Spleen (tissue), 11 donors: Measurements from ENCODE around the gene GFM1. TPM values are rescaled to one million over a fixed set of nuclear protein-coding genes. Genes with fewer than 3 reads are reported as not detected.

ENCODE experiments used
- DNase-seq: peaks from one replicate; pipeline ENCODE4 v3.0.0-alpha.2; 2020
- H3K27ac ChIP-seq, 8 donors: fragments of 200-600 bp; sonication (generic) in 7 of 8; 1 replicate in 4 of 8; 2 replicates in 4 of 8; pipeline versions ENCODE4 v1.5.0 to v1.8.0; 2016 to 2021; ENCODE audit warnings: inconsistent platforms in 4 of 8, mild to moderate bottlenecking in 4 of 8, moderate library complexity in 1 of 8
- H3K27me3 ChIP-seq, 7 donors: fragments of 200-600 bp; sonication (generic) in 6 of 7; replicated peaks in 1 of 7; 1 replicate in 4 of 7; 2 replicates in 3 of 7; pipeline versions ENCODE4 v1.5.0 to v1.8.0; 2016 to 2021; ENCODE audit warnings: inconsistent platforms in 3 of 7, mild to moderate bottlenecking in 1 of 7
- H3K36me3 ChIP-seq, 6 donors: fragments of 200-600 bp; sonication (generic) in 5 of 6; 1 replicate in 4 of 6; 2 replicates in 2 of 6; pipeline versions ENCODE4 v1.5.0 to v1.8.0; 2016 to 2021; ENCODE audit warnings: inconsistent platforms in 2 of 6
- H3K4me1 ChIP-seq, 6 donors: fragments of 200-600 bp; sonication (generic) in 5 of 6; 1 replicate in 3 of 6; 2 replicates in 3 of 6; pipeline versions ENCODE4 v1.5.0 to v1.8.0; 2016 to 2021; ENCODE audit warnings: inconsistent platforms in 3 of 6
- H3K4me3 ChIP-seq, 8 donors: fragments of 200-600 bp; sonication (generic) in 7 of 8; 1 replicate in 4 of 8; 2 replicates in 4 of 8; pipeline versions ENCODE4 v1.5.0 to v1.8.0; 2016 to 2021; ENCODE audit warnings: inconsistent platforms in 4 of 8, mild to moderate bottlenecking in 4 of 8, moderate library complexity in 2 of 8
- H3K9me3 ChIP-seq, 8 donors: fragments of 200-600 bp; sonication (generic) in 7 of 8; 1 replicate in 4 of 8; 2 replicates in 4 of 8; pipeline versions ENCODE4 v1.5.0 to v1.8.0; 2016 to 2021; ENCODE audit warnings: inconsistent platforms in 4 of 8
- POLR2A ChIP-seq, 3 donors: fragments of 450-650 bp; IDR thresholded peaks; one replicate each; pipeline ENCODE4 v1.5.1; 2017; ENCODE audit warnings: antibody characterized with exemption in 3 of 3, mild to moderate bottlenecking in 1 of 3
- POLR2AphosphoS5 ChIP-seq, 3 donors: sonication (generic); formaldehyde crosslinking; IDR thresholded peaks; one replicate each; pipeline ENCODE4 v1.5.1; 2017; ENCODE audit warnings: antibody characterized with exemption in 3 of 3
- WGBS, 5 donors: extraction: QIAGEN DNeasy Blood & Tissue Kit in 3 of 5; methylation state at CpG; one replicate each; pipeline versions ENCODE4 v1.1.5 to v1.1.7; 2013 to 2018; 5-methylcytosine and 5-hydroxymethylcytosine counted together
- intact Hi-C: fragments of 100-400 bp; cut with DNase I; formaldehyde crosslinking; loops from one replicate; pipeline ENCODE4 v1.15.0; 2023; ENCODE audit warnings: low total_unique reads
- polyA plus RNA-seq, 3 donors: library from polyadenylated mRNA; stranded (reverse); fragments of 200-250 nt; gene quantifications; one replicate each; pipeline ENCODE4 v1.2.1, GENCODE V29; 2013
- total RNA-seq, 7 donors: library from RNA; depleted of rRNA in 3 of 7; stranded (reverse); fragments of >200 nt in 3 of 7; fragmentation: NEBNext Ultra II Directional in 4 of 7; extraction: Animal tissue kit (Norgen Biotek cat#: 25700) in 4 of 7; gene quantifications; one replicate each; pipeline versions ENCODE4 v1.1.0 to v1.2.1, GENCODE V29; 2016 to 2021
- TF ChIP-seq, protein P1 (sequence below), 11 experiments: fragments of 200-600 bp in 7 of 11; fragments of 450-650 bp in 4 of 11; sonication (generic) in 4 of 11; IDR thresholded peaks in 8 of 11; conservative IDR thresholded peaks in 3 of 11; 1 replicate in 7 of 11; 2 replicates in 4 of 11; pipeline versions ENCODE4 v1.4.0 to v1.8.0; 2016 to 2021; ENCODE audit warnings: antibody characterized with exemption in 11 of 11, inconsistent platforms in 4 of 11, mild to moderate bottlenecking in 1 of 11
- donor health status: healthy with polysubstance abuse.
- donor health status: DM: no; HTN: no; CAD: no; lungs with moderate emphysema.
- donor health status: DM: no; HTN: no; CAD: no.
- donor health status: Bipolar disorder and iron deficiency.
- donor health status: healthy.
- donor health status: DM: no; HTN: no; CAD: no.
- donor health status: DM: yes; HTN: yes; CAD: no.

GFM1 gene
- total and polyA plus RNA-seq, 10 donors = 11.8 to 56.5 (median 43.9) TPM

GRCh38 chr3:158617982-158618875 is 26.1 kb upstream of the GFM1 start:
- no peaks in the 10 kb centered on the region for H3K36me3 ChIP-seq
- intact Hi-C loops = no loop called here
- no peak overlapping the region for H3K27ac ChIP-seq
- H3K4me1 ChIP-seq = no peaks in the 10 kb centered on the region
- WGBS, 5 donors = 45 to 77% (median 58%) methylated on average over 1 of the region's 1 CpG
- no peak for DNase-seq
- TF ChIP-seq POLR2A (IDR thresholded peaks at IDR 0.05) (no peak), POLR2AphosphoS5 (IDR thresholded peaks at IDR 0.05) (no peak)
- TF ChIP-seq, protein P1, sequence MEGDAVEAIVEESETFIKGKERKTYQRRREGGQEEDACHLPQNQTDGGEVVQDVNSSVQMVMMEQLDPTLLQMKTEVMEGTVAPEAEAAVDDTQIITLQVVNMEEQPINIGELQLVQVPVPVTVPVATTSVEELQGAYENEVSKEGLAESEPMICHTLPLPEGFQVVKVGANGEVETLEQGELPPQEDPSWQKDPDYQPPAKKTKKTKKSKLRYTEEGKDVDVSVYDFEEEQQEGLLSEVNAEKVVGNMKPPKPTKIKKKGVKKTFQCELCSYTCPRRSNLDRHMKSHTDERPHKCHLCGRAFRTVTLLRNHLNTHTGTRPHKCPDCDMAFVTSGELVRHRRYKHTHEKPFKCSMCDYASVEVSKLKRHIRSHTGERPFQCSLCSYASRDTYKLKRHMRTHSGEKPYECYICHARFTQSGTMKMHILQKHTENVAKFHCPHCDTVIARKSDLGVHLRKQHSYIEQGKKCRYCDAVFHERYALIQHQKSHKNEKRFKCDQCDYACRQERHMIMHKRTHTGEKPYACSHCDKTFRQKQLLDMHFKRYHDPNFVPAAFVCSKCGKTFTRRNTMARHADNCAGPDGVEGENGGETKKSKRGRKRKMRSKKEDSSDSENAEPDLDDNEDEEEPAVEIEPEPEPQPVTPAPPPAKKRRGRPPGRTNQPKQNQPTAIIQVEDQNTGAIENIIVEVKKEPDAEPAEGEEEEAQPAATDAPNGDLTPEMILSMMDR (IDR thresholded peaks at IDR 0.05 in 8 of 11, conservative IDR thresholded peaks at IDR 0.05 in 3 of 11) = no peak
- H3K27me3 ChIP-seq = peaks cover 0 to 12% (median 0%) of the 10 kb centered on the region in 7 donors
- H3K4me3 ChIP-seq = no peak overlapping the region
- peaks cover 0 to 50% (median 38%) of the 10 kb centered on the region in 8 donors for H3K9me3 ChIP-seq

DNA sequence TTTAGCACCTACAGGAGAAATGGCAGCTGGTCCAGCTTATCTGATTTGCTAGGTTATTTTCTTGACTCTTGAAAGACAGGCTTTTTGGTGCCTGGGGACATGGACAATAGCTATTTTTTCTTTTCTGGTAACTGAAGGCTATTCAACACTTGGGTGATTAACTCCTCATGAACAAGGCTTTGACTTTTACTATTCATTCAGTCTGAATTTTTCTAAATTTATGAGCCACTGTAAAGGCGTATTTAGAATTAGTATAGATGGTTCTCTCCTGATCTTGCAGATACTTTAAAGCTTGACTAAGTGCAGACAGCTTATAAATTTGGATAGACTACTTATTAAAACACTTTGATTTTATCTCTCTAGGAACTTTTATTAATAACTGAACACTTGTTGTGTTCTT is 18.4 kb upstream of the GFM1 start:
- Histone ChIP-seq H3K36me3 (no peaks in the 10 kb centered on the region), H3K4me3 (no peak overlapping the region), H3K27ac (no peak overlapping the region), H3K27me3 (peaks cover 0 to 12% (median 0%) of the 10 kb centered on the region in 7 donors), H3K9me3 (peaks cover 0 to 15% (median 8%) of the 10 kb centered on the region in 8 donors), H3K4me1 (no peaks in the 10 kb centered on the region)
- intact Hi-C loops = no loop called here
- WGBS, 5 donors = 0 to 94% (median 82%) methylated on average over 1 of the region's 1 CpG
- DNase-seq = no peak
- TF ChIP-seq POLR2A (IDR thresholded peaks at IDR 0.05) (no peak), POLR2AphosphoS5 (IDR thresholded peaks at IDR 0.05) (no peak)
- TF ChIP-seq, protein P1 (IDR thresholded peaks at IDR 0.05 in 8 of 11, conservative IDR thresholded peaks at IDR 0.05 in 3 of 11) = no peak

DNA sequence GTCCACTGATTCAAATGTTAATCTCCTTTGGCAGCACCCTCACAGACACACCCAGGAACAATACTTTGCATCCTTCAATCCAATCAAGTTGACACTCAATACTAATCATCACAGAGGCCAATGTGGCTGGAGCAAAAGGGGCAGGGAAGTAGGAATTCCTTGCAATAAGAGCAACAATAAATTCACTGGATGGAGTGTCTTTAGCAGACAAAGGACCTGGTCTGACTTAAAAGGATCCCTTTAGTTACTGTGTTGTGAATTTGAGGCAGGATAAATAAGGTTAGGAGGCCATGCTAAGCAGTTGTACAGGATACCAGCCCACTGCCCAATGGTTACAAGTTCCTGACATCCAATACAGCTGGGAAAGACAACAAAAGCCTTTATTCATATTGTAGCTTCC is 12.3 kb upstream of the GFM1 start:
- intact Hi-C loops = no loop called here
- no peaks in the 10 kb centered on the region for H3K36me3 ChIP-seq
- no peak for DNase-seq
- H3K9me3 ChIP-seq = no peaks in the 10 kb centered on the region
- H3K4me1 ChIP-seq = no peaks in the 10 kb centered on the region
- H3K4me3 ChIP-seq = no peak overlapping the region
- TF ChIP-seq, protein P1 (IDR thresholded peaks at IDR 0.05 in 8 of 11, conservative IDR thresholded peaks at IDR 0.05 in 3 of 11) = no peak
- TF ChIP-seq POLR2A (IDR thresholded peaks at IDR 0.05) (no peak), POLR2AphosphoS5 (IDR thresholded peaks at IDR 0.05) (no peak)
- peaks cover 0 to 16% (median 0%) of the 10 kb centered on the region in 7 donors for H3K27me3 ChIP-seq
- H3K27ac ChIP-seq = no peak overlapping the region

- Histone ChIP-seq H3K9me3 (no peaks in the 10 kb centered on the region), H3K27ac (no peak overlapping the region), H3K4me1 (peaks cover 6 to 18% (median 16%) of the 10 kb centered on the region in 6 donors), H3K4me3 (no peak overlapping the region), H3K27me3 (no peaks in the 10 kb centered on the region), H3K36me3 (no peaks in the 10 kb centered on the region)
- 73 to 90% (median 86%) methylated on average over 7 of the region's 7 CpGs for WGBS, 5 donors
- no peak for DNase-seq
- intact Hi-C loops = no loop called here
- no peak for TF ChIP-seq POLR2A (IDR thresholded peaks at IDR 0.05)
- TF ChIP-seq, protein P1 (IDR thresholded peaks at IDR 0.05 in 8 of 11, conservative IDR thresholded peaks at IDR 0.05 in 3 of 11) = no peak
- no peak for TF ChIP-seq POLR2AphosphoS5 (IDR thresholded peaks at IDR 0.05)
Observed at GRCh38 chr3:158640646-158641045, 3.7 kb upstream of the GFM1 start.
